Measurements from ENCODE around the gene ANKK1. TPM values are rescaled to one million over a fixed set of nuclear protein-coding genes. Genes with fewer than 3 reads are reported as not detected.

The ANKK1 gene
- total RNA-seq, 1 experiment from 2014 or later: 0.90 TPM

- no peaks in the 10 kb centered on the region for H3K36me3 Mint-ChIP-seq (ENCODE audit: insufficient read depth, unreplicated experiment)
Measured at GRCh38 chr11:113411536-113411935, 24.0 kb downstream of the ANKK1 start.

DNA sequence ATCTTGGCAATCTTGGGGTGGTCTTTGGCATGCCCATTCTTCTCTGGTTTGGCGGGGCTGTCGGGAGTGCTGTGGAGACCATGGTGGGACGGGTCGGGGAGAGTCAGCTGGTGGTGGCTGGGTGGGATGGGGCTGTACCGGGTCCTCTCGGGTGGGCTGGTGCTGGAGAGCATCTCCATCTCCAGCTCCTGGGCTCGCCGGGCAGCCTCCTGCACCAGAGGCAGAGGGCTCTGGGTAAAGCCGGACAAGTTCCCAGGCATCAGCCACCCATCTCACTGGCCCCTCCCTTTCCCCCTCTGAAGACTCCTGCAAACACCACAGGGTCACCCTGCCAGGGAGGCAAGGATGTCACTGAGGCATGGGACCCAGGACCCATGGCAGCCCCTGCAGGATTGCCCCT, 25.1 kb downstream of the ANKK1 start:
- CTCF ChIA-PET: no interaction called here
- BruUV-seq (replicated peaks): no TSS peak
- no peak overlapping the region for H3K4me3 Mint-ChIP-seq (ENCODE audit: low read depth, unreplicated experiment)
- H3K9me3 Mint-ChIP-seq (ENCODE audit: low read depth, unreplicated experiment): no peaks in the 10 kb centered on the region
- no peak overlapping the region for H3K27ac Mint-ChIP-seq (ENCODE audit: unreplicated experiment)
- no peaks in the 10 kb centered on the region for H3K36me3 Mint-ChIP-seq (ENCODE audit: insufficient read depth, unreplicated experiment)
- no peaks in the 10 kb centered on the region for H3K4me1 Mint-ChIP-seq (ENCODE audit: low read depth, unreplicated experiment)
- TF ChIP-seq CTCF (IDR thresholded peaks at IDR 0.05; ENCODE audit: unreplicated experiment): no peak
- H3K27me3 Mint-ChIP-seq (ENCODE audit: unreplicated experiment): peaks cover 33% of the 10 kb centered on the region
- intact Hi-C loops (cut with micrococcal nuclease; ENCODE audit: unreplicated experiment): no loop called here
- DNase-seq: no peak

More at GRCh38 chr11:113411536-113411935, 24.0 kb downstream of the ANKK1 start:
- Mint-ChIP-seq H3K9me3 (ENCODE audit: low read depth, unreplicated experiment) (no peaks in the 10 kb centered on the region), H3K27ac (ENCODE audit: unreplicated experiment) (no peak overlapping the region), H3K4me1 (ENCODE audit: low read depth, unreplicated experiment) (no peaks in the 10 kb centered on the region), H3K27me3 (ENCODE audit: unreplicated experiment) (peaks cover 33% of the 10 kb centered on the region), H3K4me3 (ENCODE audit: low read depth, unreplicated experiment) (no peak overlapping the region)
- BruUV-seq (replicated peaks): no TSS peak
- CTCF ChIA-PET: no interaction called here
- intact Hi-C loops (cut with micrococcal nuclease; ENCODE audit: unreplicated experiment): no loop called here
- TF ChIP-seq CTCF (IDR thresholded peaks at IDR 0.05; ENCODE audit: unreplicated experiment): no peak
- no peak for DNase-seq

GRCh38 chr11:113415343-113415742, 27.8 kb downstream of the ANKK1 start:
- intact Hi-C loops (cut with micrococcal nuclease; ENCODE audit: unreplicated experiment): no loop called here
- no peaks in the 10 kb centered on the region for H3K9me3 Mint-ChIP-seq (ENCODE audit: low read depth, unreplicated experiment)
- BruUV-seq (replicated peaks): no TSS peak
- no peak overlapping the region for H3K27ac Mint-ChIP-seq (ENCODE audit: unreplicated experiment)
- TF ChIP-seq CTCF (IDR thresholded peaks at IDR 0.05; ENCODE audit: unreplicated experiment): no peak
- H3K36me3 Mint-ChIP-seq (ENCODE audit: insufficient read depth, unreplicated experiment): no peaks in the 10 kb centered on the region
- peaks cover 30% of the 10 kb centered on the region for H3K27me3 Mint-ChIP-seq (ENCODE audit: unreplicated experiment)
- H3K4me1 Mint-ChIP-seq (ENCODE audit: low read depth, unreplicated experiment): no peaks in the 10 kb centered on the region
- no peak for DNase-seq
- H3K4me3 Mint-ChIP-seq (ENCODE audit: low read depth, unreplicated experiment): no peak overlapping the region
- CTCF ChIA-PET: no interaction called here

- DNase-seq: no peak
- BruUV-seq (replicated peaks): no TSS peak
- Mint-ChIP-seq H3K36me3 (ENCODE audit: insufficient read depth, unreplicated experiment) (no peaks in the 10 kb centered on the region), H3K27ac (ENCODE audit: unreplicated experiment) (no peak overlapping the region), H3K9me3 (ENCODE audit: low read depth, unreplicated experiment) (no peaks in the 10 kb centered on the region), H3K4me1 (ENCODE audit: low read depth, unreplicated experiment) (no peaks in the 10 kb centered on the region), H3K27me3 (ENCODE audit: unreplicated experiment) (peaks cover 50% of the 10 kb centered on the region), H3K4me3 (ENCODE audit: low read depth, unreplicated experiment) (no peak overlapping the region)
- intact Hi-C loops (cut with micrococcal nuclease; ENCODE audit: unreplicated experiment): no loop called here
- no peak for TF ChIP-seq CTCF (IDR thresholded peaks at IDR 0.05; ENCODE audit: unreplicated experiment)
- CTCF ChIA-PET: no interaction called here
Measured at GRCh38 chr11:113417428-113417827, 29.8 kb downstream of the ANKK1 start.
